Measurements from ENCODE around the gene POTEF.
"Not testable (repeated sequence)": the region's sequence is repeated elsewhere in the genome, so short reads cannot be mapped to it uniquely, and the experiment has no call there.

POTEF gene

DNA sequence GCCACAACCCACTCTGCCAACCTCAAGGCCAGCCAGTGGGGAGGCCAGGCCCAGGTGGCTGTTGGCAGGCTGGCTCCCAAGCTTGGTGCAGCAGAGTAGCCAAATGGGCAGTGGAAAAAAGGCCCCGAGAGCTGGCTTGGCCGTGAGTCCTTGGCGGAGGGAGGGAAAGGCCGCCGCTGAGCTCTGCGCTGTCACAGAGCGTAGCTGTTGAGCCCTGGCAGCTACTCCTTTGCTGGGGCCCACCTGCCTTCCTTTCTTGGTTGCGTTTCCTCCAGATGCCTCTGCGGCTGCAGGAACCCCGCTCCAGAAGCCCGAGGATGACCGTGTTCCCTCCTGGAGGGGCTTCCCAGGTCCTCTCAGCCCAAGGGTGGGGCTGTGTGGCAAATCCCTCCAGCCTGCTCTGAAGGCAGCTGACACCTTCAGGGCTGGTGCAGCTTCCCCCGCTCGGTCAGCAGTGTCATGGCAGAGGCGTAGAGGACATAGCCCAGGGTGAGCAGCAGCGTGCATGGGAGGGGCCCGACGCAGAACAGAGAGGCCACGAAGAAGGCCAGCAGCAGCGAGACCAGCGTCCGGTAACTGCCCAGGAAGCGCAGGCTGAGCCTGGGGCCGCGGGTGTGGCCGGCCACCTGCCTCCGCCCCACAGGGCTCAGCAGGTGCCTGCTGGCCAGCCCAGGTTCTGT, 23.3 kb upstream of the POTEF start:
- not testable (repeated sequence) for DNase-seq

DNA sequence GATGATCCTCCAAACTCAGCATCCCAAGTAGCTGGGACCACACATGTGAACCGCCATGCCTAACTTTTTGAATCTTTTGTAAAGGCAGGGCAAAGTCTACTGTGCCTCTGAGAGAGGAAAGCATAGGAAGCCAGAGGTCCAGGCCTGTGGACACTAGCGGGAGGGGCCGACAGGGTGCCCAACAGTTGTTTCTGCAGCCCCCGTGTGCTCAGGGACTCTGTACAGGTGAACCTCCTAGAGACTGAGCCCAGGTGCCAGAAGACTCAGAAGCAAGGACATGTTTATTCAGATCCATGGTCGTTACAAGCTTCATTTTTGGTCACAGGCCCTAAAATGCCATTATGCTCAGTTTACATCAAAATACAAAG, 22.1 kb upstream of the POTEF start:
- DNase-seq = not testable (repeated sequence)

DNA sequence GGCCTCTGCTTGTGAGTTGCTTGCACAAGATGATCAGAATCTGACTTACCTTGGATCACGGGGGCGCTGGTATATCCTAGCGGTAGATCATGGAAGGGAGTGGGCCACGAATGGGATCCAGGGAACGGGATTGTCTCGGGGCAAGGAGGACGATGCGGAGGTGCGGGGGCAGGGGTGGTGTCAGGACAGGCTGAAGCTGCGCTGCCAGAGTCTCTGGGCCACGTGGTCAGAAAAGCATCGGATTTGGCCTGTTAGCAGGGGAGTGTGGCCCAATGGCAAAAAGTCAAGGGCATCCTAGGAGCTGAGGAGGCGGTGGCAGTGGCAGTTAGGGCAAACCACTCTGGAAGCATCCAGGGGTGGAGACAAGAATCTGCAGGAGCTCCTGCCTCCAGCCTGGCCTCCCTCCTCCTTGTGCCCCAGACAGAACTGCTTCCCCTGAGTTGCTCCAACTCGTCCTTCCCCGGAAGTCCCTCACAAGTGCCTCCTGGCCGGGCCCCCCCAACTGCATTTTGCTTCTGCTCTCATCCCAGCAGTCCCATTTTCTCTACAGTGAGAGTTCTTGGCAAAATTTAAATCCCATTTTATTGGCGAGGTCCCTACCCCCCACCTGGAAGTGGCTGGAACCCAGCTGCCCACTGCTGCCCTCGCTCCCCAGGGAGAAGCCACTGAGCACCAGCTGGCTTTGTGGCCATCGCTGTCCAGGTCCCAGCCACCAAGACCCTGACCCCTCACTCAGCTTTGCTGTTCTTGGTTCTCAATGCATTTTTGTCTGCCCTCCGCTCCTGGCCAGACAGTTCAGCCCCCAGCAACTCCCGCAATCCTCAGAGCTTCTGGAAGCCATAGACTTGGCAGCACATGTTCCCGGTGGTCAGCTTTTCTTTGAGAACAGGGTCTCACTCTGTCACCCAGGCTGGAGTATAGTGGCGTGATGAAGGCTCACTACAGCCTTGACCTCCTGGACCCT, 21.4 kb upstream of the POTEF start:
- no peak for DNase-seq

GRCh38 chr2:130148515-130148914, 19.5 kb upstream of the POTEF start:
- not testable (repeated sequence) for DNase-seq

GRCh38 chr2:130145006-130145414, 16.0 kb upstream of the POTEF start, which contains the start of gene CCDC74B:
Gene CCDC74B, minus strand, starts transcription at chr2:130145112. Its CDS starts 116 bp downstream, at chr2:130144996.
- peak; percentile 16 for DNase-seq

DNA sequence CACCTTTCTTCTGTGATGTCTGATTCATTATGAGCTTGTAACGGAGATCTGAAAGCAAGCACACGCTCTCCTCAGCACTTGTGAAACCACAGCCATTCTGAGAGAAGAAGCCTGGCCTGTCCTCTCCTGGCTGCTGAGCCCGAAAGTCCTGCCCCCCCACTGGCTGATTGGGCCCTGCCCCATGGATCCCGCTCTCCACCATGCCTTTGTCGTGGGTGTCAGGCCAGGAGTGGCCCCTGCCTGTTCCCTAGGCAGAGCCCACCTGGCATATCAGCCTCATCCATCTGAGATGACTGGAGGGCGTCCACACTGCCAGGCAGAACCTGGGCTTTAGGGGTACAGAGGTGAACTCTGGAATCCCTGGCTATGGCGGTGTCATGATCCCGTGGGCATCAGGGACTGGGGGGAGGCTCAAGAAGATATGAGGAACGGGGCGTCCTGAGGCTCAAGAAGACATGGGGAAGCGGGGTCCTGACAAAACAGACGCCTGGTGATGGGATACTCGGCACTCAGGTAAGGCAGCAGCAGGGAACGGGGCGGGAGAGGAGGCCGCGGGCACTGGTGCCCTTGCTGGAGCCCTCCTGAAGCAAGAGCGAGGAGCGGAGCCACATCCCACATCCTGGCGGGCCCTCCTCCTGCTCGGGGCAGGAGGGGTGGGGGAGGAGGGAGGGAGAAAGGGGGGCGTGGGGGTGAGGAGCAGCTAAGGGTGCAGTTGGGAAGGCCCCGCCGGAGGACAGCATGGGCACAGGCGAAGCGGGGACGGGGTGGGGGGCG, 14.4 kb upstream of the POTEF start:
- not testable (repeated sequence) for DNase-seq

DNA sequence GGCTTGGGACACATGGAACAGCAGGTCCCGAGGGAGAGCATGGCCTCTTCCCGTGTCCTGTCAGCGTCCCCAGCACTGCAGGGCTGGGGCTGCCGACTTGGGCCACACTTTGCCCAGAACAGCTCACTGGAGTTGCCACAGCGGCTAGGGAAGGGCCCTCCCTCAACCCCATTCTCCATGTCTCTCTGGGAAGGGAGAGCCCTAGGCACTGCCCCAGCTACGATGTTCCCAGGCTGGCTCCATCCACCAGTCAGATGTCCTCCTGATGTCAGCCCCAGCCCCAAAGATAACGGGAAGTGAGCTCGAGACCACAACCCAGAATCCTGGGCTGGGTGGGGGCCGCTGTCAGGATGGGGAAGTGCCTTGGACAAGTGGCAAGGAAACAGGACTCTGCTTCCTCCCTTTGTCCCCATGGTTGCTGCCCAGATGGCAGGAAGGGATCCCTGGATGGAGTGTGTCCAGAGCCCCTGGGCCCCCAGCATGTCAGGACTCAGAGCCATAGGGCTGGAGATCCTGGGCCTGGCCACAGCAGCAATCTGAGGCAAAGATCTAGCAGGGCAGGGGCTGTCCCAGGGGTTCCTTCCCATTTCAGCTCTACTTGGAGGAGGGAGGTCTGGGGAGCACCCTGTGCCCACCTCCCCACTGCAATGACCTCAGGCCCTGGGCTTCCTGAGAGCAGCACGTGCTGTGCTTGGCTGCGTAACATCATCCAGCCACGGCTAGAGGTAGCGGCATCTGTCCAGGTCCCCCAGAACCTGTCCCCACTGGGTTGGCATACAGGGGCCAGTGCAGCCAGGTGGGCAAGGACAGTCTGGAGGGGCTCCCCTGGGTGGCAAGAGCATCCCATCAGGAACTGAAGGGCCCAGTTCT, 13.6 kb upstream of the POTEF start:
- DNase-seq = not testable (repeated sequence)

GRCh38 chr2:130141645-130142370, 12.8 kb upstream of the POTEF start:
- not testable (repeated sequence) for DNase-seq

- DNase-seq = not testable (repeated sequence)
Observed at GRCh38 chr2:130141002-130141401, 12.0 kb upstream of the POTEF start.

- not testable (repeated sequence) for DNase-seq
Observed at GRCh38 chr2:130140516-130140915, 11.5 kb upstream of the POTEF start.

DNA sequence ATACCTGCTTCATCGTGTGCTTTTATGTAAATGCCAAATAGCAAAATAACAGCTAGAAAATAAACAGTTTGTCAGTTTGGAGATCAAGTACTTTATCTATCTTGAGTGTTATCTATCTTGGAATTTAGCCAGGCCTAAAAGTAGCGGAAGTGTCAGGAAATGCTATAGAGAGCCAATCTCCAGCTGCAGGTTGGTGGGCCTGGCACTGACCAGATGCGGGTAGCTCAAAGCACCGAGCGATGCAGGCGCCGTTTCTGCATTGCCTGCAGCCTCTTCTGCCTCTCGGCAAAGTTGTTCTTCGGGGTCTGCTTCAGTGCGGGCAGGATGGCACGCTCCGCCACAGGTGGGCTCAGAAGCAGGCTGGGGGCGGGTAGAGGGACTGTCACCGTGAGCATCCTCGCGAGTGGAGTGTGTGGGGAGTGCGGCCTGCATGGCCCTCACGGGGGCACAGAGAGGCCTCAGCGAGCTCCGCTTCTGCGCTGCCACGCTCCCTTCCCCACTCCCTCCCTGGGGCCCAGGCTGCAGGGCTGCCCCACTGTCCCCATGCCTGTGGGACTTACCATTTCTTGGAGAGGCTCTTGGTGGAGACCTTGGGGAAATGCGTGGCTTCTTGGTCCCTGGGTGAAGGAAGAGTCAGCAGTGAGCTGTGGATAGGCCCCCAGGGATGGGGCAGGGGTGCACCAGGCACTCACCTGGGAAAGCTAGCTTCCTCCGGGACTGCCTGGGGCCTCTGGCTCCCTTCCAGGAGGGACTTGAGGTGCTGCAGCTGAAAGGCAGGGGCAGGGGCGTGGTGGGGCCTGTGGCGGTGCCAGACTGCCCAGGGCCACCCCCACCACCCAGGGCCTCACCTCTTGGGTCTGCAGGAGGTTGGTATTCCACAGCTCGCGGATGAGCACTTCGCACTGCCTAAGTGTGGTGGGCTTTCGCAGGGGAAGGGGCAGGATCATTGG, 10.6 kb upstream of the POTEF start:
- DNase-seq = not testable (repeated sequence)

DNA sequence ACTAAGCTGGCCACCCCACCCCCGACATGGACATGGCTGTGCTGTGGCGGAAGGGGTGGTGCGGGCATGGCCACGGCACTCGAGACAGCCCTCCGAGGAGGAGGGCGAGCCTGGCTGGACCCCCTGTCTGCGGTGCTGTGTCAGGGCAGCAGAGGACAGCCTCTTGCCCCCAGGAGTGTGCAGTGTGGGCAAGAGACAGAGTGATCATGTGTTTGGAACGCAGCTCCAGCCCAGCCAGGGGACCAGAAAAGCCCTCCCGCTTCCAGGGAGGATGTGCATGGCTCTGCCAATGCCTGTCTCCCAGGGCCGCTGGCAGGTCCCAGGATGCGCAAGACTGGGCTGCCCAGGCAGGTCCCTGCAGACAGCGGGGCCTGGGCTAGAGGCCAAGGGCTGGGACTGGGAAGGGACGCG, 9.8 kb upstream of the POTEF start:
- DNase-seq = not testable (repeated sequence)

DNA sequence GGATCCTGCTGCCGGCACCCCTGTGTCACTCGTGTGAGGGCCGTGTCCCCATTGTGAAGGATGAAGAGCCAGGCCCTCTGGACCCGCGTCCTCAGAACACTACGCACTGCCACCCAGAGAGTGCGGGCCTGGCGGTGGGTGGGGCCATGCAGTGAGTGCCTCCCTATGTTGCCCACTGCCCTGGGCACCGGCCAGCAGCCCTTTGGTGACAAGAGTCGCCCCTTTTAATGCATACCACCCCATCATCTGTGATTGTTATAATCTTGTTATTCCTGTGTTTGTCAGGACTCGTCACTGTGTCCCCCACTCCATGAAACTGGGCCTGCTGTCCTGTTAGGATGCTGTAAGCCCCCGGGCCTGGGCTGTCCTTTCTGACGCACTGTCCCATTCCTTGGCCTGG, 9.3 kb upstream of the POTEF start:
- DNase-seq = not testable (repeated sequence)

DNA sequence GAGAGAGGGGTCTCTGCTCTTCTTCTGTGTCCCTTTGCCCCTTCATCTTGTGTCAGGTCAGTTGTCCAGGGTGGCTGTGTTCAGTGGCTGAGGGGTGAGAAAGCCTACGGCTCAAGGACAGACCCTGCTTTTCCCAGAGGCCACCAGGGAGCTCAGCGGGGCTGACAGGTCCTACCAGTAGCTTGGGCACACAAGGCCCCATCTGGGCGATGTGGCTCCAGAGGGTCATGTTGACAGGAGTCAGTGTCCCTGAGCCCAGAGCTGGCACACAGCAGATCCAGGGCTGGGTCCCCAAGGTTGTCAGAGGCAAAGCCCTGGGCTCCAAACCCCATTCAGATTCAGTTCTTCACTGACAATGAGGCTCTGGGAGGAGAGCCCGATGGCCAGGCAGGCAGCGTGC, 8.1 kb upstream of the POTEF start:
- DNase-seq = not testable (repeated sequence)

GRCh38 chr2:130136546-130136945, 7.5 kb upstream of the POTEF start:
- DNase-seq = not testable (repeated sequence)

DNA sequence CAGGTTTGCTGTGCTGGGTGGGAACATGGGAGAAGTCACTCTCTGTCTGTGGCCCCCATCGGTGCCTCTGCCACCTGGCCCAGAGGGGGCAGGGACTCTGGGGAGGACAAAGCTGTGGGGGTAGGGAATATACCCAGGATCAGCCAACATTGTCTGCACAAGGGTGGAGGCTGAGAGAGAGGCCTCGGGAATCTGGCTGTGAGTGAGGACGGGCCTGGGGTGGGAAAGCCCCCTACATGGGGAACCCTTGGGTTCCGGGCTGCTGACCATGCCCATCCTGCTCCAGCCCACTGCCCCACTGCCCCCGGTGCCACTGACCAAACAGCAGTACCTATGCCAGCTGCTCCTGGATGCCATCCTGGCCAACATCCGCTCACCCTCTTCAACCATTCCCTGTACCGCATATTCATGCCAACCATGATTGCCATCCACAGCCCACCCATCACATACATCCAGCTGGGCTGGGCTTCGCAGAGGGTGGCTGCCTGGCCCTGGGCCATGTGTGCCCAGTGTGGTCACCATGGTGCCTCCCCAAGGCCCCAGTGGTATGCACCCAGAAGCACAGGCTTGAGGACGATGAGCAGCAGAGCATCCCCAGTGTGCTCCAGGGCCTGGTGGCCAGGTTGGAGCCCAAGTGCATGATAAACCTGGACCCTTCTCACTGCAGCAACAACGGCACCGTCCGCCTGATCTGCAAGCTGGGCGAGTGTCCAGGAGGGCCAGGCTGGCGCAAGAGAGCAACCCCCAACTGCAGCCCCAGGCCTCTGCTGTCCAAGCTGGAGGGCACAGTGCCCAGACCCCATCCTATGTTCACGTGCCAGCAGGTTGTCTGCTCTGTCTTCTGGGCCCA, 6.9 kb upstream of the POTEF start:
- DNase-seq = no peak

- DNase-seq = not testable (repeated sequence)
Observed at GRCh38 chr2:130128464-130128863, 558 bp downstream of the POTEF start.

DNA sequence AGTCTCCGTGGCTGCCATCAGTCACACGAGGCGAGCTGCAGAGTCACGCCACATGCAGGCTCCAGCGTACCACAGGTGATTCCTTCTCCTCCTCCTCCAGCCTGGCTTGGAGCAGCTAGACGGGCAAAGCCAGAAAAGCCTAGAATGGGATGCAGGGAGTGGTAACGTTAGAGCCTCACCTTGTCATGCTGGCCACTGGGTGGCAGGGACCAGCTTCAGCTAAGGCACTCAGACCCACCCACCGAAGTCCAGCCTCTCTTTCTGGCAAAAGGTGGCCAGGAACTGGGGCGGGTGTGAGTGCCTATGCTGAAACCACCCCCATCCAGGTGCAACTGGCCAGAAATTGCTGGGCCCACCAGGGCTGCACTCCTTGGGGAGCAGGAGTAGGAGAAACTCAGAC, 1.3 kb downstream of the POTEF start:
- not testable (repeated sequence) for DNase-seq

GRCh38 chr2:130120924-130121323, 8.1 kb downstream of the POTEF start:
- DNase-seq = not testable (repeated sequence)
